ENCODE results near the gene HECTD4. TPM values are rescaled to one million over a fixed set of nuclear protein-coding genes. Genes with fewer than 3 reads are reported as not detected.
"Not testable (repeated sequence)": the region's sequence is repeated elsewhere in the genome, so short reads cannot be mapped to it uniquely, and the experiment has no call there.

Gene HECTD4
- total RNA-seq, 1 experiment from 2014 or later = 9.8 TPM

GRCh38 chr12:112282920-112283319 is 99.3 kb downstream of the HECTD4 start:
- no peak for DNase-seq (ENCODE audit: low read depth in 1 of 2, low spot score in 2 of 2)
- no peak overlapping the region for H3K27ac ChIP-seq
- H3K4me3 ChIP-seq = no peak overlapping the region
- no peaks in the 10 kb centered on the region for H3K9me3 ChIP-seq (replicated peaks)
- no peaks in the 10 kb centered on the region for H3K36me3 ChIP-seq
- no peaks in the 10 kb centered on the region for H3K27me3 ChIP-seq (replicated peaks)
- H3K4me1 ChIP-seq (replicated peaks) = no peaks in the 10 kb centered on the region

- Histone ChIP-seq H3K4me1 (replicated peaks) (0 out of 2 replicates have a peak, but pooled peaks cover 3% of the 10 kb centered on the region), H3K4me3 (no peak overlapping the region), H3K27ac (no peak overlapping the region), H3K9me3 (replicated peaks) (no peaks in the 10 kb centered on the region), H3K27me3 (replicated peaks) (no peaks in the 10 kb centered on the region), H3K36me3 (peaks cover 11% of the 10 kb centered on the region)
- DNase-seq (ENCODE audit: low read depth in 1 of 2, low spot score in 2 of 2) = no peak
Measured at GRCh38 chr12:112275836-112276235, 106.4 kb downstream of the HECTD4 start.

GRCh38 chr12:112275207-112275606 is 107.0 kb downstream of the HECTD4 start:
- Histone ChIP-seq H3K27me3 (replicated peaks) (no peaks in the 10 kb centered on the region), H3K36me3 (peaks cover 14% of the 10 kb centered on the region)
- DNase-seq (ENCODE audit: low read depth in 1 of 2, low spot score in 2 of 2) = no peak

GRCh38 chr12:112270673-112271072 is 111.6 kb downstream of the HECTD4 start:
- Histone ChIP-seq H3K27me3 (replicated peaks) (no peaks in the 10 kb centered on the region), H3K4me1 (replicated peaks) (0 out of 2 replicates have a peak, but pooled peaks cover 3% of the 10 kb centered on the region), H3K9me3 (replicated peaks) (no peaks in the 10 kb centered on the region), H3K36me3 (peaks cover 32% of the 10 kb centered on the region), H3K27ac (no peak overlapping the region), H3K4me3 (no peak overlapping the region)
- no peak for DNase-seq (ENCODE audit: low read depth in 1 of 2, low spot score in 2 of 2)

More at GRCh38 chr12:112275207-112275606, 107.0 kb downstream of the HECTD4 start:
- Histone ChIP-seq H3K4me1 (replicated peaks) (0 out of 2 replicates have a peak, but pooled peaks cover 3% of the 10 kb centered on the region), H3K27ac (no peak overlapping the region), H3K9me3 (replicated peaks) (no peaks in the 10 kb centered on the region), H3K4me3 (no peak overlapping the region)

GRCh38 chr12:112266473-112266872 is 115.8 kb downstream of the HECTD4 start:
- Histone ChIP-seq H3K27me3 (replicated peaks) (no peaks in the 10 kb centered on the region), H3K36me3 (peaks cover 38% of the 10 kb centered on the region), H3K27ac (no peak overlapping the region), H3K4me3 (no peak overlapping the region), H3K4me1 (replicated peaks) (no peaks in the 10 kb centered on the region), H3K9me3 (replicated peaks) (no peaks in the 10 kb centered on the region)
- no peak for DNase-seq (ENCODE audit: low read depth in 1 of 2, low spot score in 2 of 2)

GRCh38 chr12:112261559-112261958 is 120.7 kb downstream of the HECTD4 start:
- DNase-seq (ENCODE audit: low read depth in 1 of 2, low spot score in 2 of 2) = no peak
- peaks cover 32% of the 10 kb centered on the region; the same call in 1 of the 2 replicates for H3K36me3 ChIP-seq
- no peaks in the 10 kb centered on the region for H3K4me1 ChIP-seq (replicated peaks)
- no peak overlapping the region for H3K4me3 ChIP-seq
- H3K9me3 ChIP-seq (replicated peaks) = no peaks in the 10 kb centered on the region
- H3K27ac ChIP-seq = no peak overlapping the region
- no peaks in the 10 kb centered on the region for H3K27me3 ChIP-seq (replicated peaks)

GRCh38 chr12:112258926-112259325 is 123.3 kb downstream of the HECTD4 start:
- DNase-seq (ENCODE audit: low read depth in 1 of 2, low spot score in 2 of 2) = no peak
- Histone ChIP-seq H3K36me3 (peaks cover 36% of the 10 kb centered on the region), H3K9me3 (replicated peaks) (no peaks in the 10 kb centered on the region), H3K4me3 (no peak overlapping the region), H3K27me3 (replicated peaks) (no peaks in the 10 kb centered on the region), H3K4me1 (replicated peaks) (no peaks in the 10 kb centered on the region), H3K27ac (no peak overlapping the region)

- Histone ChIP-seq H3K27ac (no peak overlapping the region), H3K9me3 (replicated peaks) (no peaks in the 10 kb centered on the region), H3K27me3 (replicated peaks) (no peaks in the 10 kb centered on the region), H3K4me1 (replicated peaks) (no peaks in the 10 kb centered on the region), H3K36me3 (peaks cover 41% of the 10 kb centered on the region), H3K4me3 (no peak overlapping the region)
- no peak for DNase-seq (ENCODE audit: low read depth in 1 of 2, low spot score in 2 of 2)
Measured at GRCh38 chr12:112256780-112257179, 125.5 kb downstream of the HECTD4 start.

- Histone ChIP-seq H3K27me3 (replicated peaks) (no peaks in the 10 kb centered on the region), H3K9me3 (replicated peaks) (no peaks in the 10 kb centered on the region), H3K36me3 (peaks cover 37% of the 10 kb centered on the region), H3K27ac (no peak overlapping the region), H3K4me3 (no peak overlapping the region), H3K4me1 (replicated peaks) (no peaks in the 10 kb centered on the region)
- DNase-seq (ENCODE audit: low read depth in 1 of 2, low spot score in 2 of 2) = no peak
Measured at GRCh38 chr12:112252184-112252583, 130.0 kb downstream of the HECTD4 start.

- not testable (repeated sequence) for DNase-seq (ENCODE audit: low read depth in 1 of 2, low spot score in 2 of 2); H3K9me3 ChIP-seq (replicated peaks); H3K4me1 ChIP-seq (replicated peaks); H3K27ac ChIP-seq; H3K4me3 ChIP-seq; H3K27me3 ChIP-seq (replicated peaks)
- peaks cover 24% of the 10 kb centered on the region for H3K36me3 ChIP-seq
Measured at GRCh38 chr12:112244902-112245301, 137.3 kb downstream of the HECTD4 start.

- DNase-seq (ENCODE audit: low read depth in 1 of 2, low spot score in 2 of 2) = no peak
- no peaks in the 10 kb centered on the region for H3K27me3 ChIP-seq (replicated peaks)
- H3K9me3 ChIP-seq (replicated peaks) = no peaks in the 10 kb centered on the region
- no peak overlapping the region for H3K27ac ChIP-seq
- no peak overlapping the region for H3K4me3 ChIP-seq
- H3K36me3 ChIP-seq = peaks cover 31% of the 10 kb centered on the region
- no peaks in the 10 kb centered on the region for H3K4me1 ChIP-seq (replicated peaks)
Measured at GRCh38 chr12:112243255-112244110, 138.7 kb downstream of the HECTD4 start.

GRCh38 chr12:112241176-112241575 is 141.1 kb downstream of the HECTD4 start:
- Histone ChIP-seq H3K9me3 (replicated peaks) (no peaks in the 10 kb centered on the region), H3K27me3 (replicated peaks) (no peaks in the 10 kb centered on the region), H3K36me3 (peaks cover 31% of the 10 kb centered on the region), H3K27ac (no peak overlapping the region), H3K4me1 (replicated peaks) (no peaks in the 10 kb centered on the region), H3K4me3 (no peak overlapping the region)
- no peak for DNase-seq (ENCODE audit: low read depth in 1 of 2, low spot score in 2 of 2)

- Histone ChIP-seq H3K27ac (no peak overlapping the region), H3K36me3 (peaks cover 38% of the 10 kb centered on the region), H3K4me3 (no peak overlapping the region), H3K4me1 (replicated peaks) (no peaks in the 10 kb centered on the region), H3K9me3 (replicated peaks) (no peaks in the 10 kb centered on the region), H3K27me3 (replicated peaks) (no peaks in the 10 kb centered on the region)
- no peak for DNase-seq (ENCODE audit: low read depth in 1 of 2, low spot score in 2 of 2)
Measured at GRCh38 chr12:112239881-112240280, 142.3 kb downstream of the HECTD4 start.

- peaks cover 45% of the 10 kb centered on the region for H3K36me3 ChIP-seq
- no peaks in the 10 kb centered on the region for H3K27me3 ChIP-seq (replicated peaks)
- DNase-seq (ENCODE audit: low read depth in 1 of 2, low spot score in 2 of 2) = no peak
- H3K27ac ChIP-seq = no peak overlapping the region
- H3K4me3 ChIP-seq = no peak overlapping the region
- H3K9me3 ChIP-seq (replicated peaks) = no peaks in the 10 kb centered on the region
- H3K4me1 ChIP-seq (replicated peaks) = no peaks in the 10 kb centered on the region
Measured at GRCh38 chr12:112239020-112239419, 143.2 kb downstream of the HECTD4 start.
